Measurements from ENCODE around the gene ESR1.

- TF ChIP-seq ZBTB33 (IDR thresholded peaks at IDR 0.05) = no peak
- no peak for TF ChIP-seq CTCF (IDR thresholded peaks at IDR 0.05; ENCODE audit: low read depth, low read length, missing input control)
- TF ChIP-seq MAX (IDR thresholded peaks at IDR 0.05) = no peak
- no peak for TF ChIP-seq RAD21 (IDR thresholded peaks at IDR 0.05)
- TF ChIP-seq REST (IDR thresholded peaks at IDR 0.05) = no peak
- TF ChIP-seq TAF1 (conservative IDR thresholded peaks at IDR 0.05) = no peak
- TF ChIP-seq EGR1 (IDR thresholded peaks at IDR 0.05; ENCODE audit: low read depth in 2 of 2) = no peak
- no peak for TF ChIP-seq JUND (IDR thresholded peaks at IDR 0.05)
- no peak for TF ChIP-seq GABPA (IDR thresholded peaks at IDR 0.05 in 1 of 2, conservative IDR thresholded peaks at IDR 0.05 in 1 of 2)
- TF ChIP-seq HNF4G (IDR thresholded peaks at IDR 0.05) = no peak
- TF ChIP-seq YY1 (IDR thresholded peaks at IDR 0.05) = no peak
- TF ChIP-seq NR2F2 (IDR thresholded peaks at IDR 0.05) = no peak
- no peak for TF ChIP-seq FOXA1 (IDR thresholded peaks at IDR 0.05)
- TF ChIP-seq RXRA (IDR thresholded peaks at IDR 0.05) = no peak
These were observed 168.3 kb downstream of the ESR1 start for GRCh38 chr6:151975795-151976194.
